Sciatic nerve (tissue), 2 donors: ENCODE results near the gene NR6A1. TPM values are rescaled to one million over a fixed set of nuclear protein-coding genes. Genes with fewer than 3 reads are reported as not detected.

ENCODE experiments used
- ATAC-seq: fragments of 200-7000 bp; cut with Tn5 transposase; one replicate; pipeline ENCODE4 v1.9.1; 2020; ENCODE audit warnings: mild to moderate bottlenecking, moderate library complexity
- DNase-seq: peaks from one replicate; pipeline ENCODE4 v3.0.0-alpha.2; 2020; ENCODE audit warnings: low spot score
- intact Hi-C: fragments of 100-400 bp; cut with DNase I; formaldehyde crosslinking; loops from one replicate; pipeline ENCODE4 v1.14.2; 2022
- total RNA-seq: library from RNA; stranded (reverse); fragmentation: NEBNext Ultra II Directional; extraction: Animal tissue kit (Norgen Biotek cat#: 25700); gene quantifications from one replicate; pipeline ENCODE4 v1.2.1, GENCODE V29; 2021
- donor health status: DM: no; HTN: no; CAD: no.
- donor health status: DM: no; HTN: no; CAD: no.

Gene NR6A1
- total RNA-seq, 1 donor from 2014 or later: 3.3 TPM

GRCh38 chr9:124535846-124536245 is 235.3 kb downstream of the NR6A1 start:
- no peak for ATAC-seq
- no peak for DNase-seq
- intact Hi-C loops: loop anchor here (10.0 kb wide), 1 partner anchor 111 kb away; no protein-coding TSS in a partner anchor

GRCh38 chr9:124532897-124533296 is 238.2 kb downstream of the NR6A1 start:
- DNase-seq: no peak
- intact Hi-C loops: loop anchor here (10.0 kb wide), 1 partner anchor 108 kb away; no protein-coding TSS in a partner anchor
- no peak for ATAC-seq

GRCh38 chr9:124531115-124531514 is 240.0 kb downstream of the NR6A1 start:
- ATAC-seq (no peak), DNase-seq (no peak)
- intact Hi-C loops: loop anchor here (10.0 kb wide), 1 partner anchor 106 kb away; no protein-coding TSS in a partner anchor

- ATAC-seq (peak; percentile 32), DNase-seq (no peak)
- intact Hi-C loops: loop anchor here (10.0 kb wide), 1 partner anchor 105 kb away; no protein-coding TSS in a partner anchor
Measured at GRCh38 chr9:124530246-124530645, 240.9 kb downstream of the NR6A1 start.

- DNase-seq (no peak), ATAC-seq (no peak)
- intact Hi-C loops: no loop called here
Measured at GRCh38 chr9:124527781-124528180, 243.3 kb downstream of the NR6A1 start.

- no peak for ATAC-seq
- intact Hi-C loops: no loop called here
- no peak for DNase-seq
Measured at GRCh38 chr9:124526174-124526573, 244.9 kb downstream of the NR6A1 start.

GRCh38 chr9:124522121-124523098 is 248.7 kb downstream of the NR6A1 start:
- intact Hi-C loops: no loop called here
- DNase-seq (no peak), ATAC-seq (no peak)

GRCh38 chr9:124521142-124521541 is 250.0 kb downstream of the NR6A1 start:
- ATAC-seq: no peak
- intact Hi-C loops: no loop called here
- no peak for DNase-seq

GRCh38 chr9:124520206-124520596 is 250.9 kb downstream of the NR6A1 start:
- intact Hi-C loops: no loop called here
- DNase-seq (no peak), ATAC-seq (peak; percentile 57)

GRCh38 chr9:124518116-124518515 is 253.0 kb downstream of the NR6A1 start:
- ATAC-seq: no peak

GRCh38 chr9:124517600-124517999 is 253.5 kb downstream of the NR6A1 start:
- ATAC-seq: no peak
- intact Hi-C loops: no loop called here

More at GRCh38 chr9:124518116-124518515, 253.0 kb downstream of the NR6A1 start:
- intact Hi-C loops: no loop called here
- no peak for DNase-seq

GRCh38 chr9:124514874-124515273 is 256.2 kb downstream of the NR6A1 start:
- intact Hi-C loops: no loop called here
- DNase-seq (no peak), ATAC-seq (no peak)

More at GRCh38 chr9:124517600-124517999, 253.5 kb downstream of the NR6A1 start:
- no peak for DNase-seq

GRCh38 chr9:124514125-124514524 is 257.0 kb downstream of the NR6A1 start:
- DNase-seq (no peak), ATAC-seq (no peak)
- intact Hi-C loops: no loop called here

- DNase-seq (no peak), ATAC-seq (no peak)
- intact Hi-C loops: no loop called here
Measured at GRCh38 chr9:124513376-124513994, 257.6 kb downstream of the NR6A1 start.

GRCh38 chr9:124512806-124513204 is 258.3 kb downstream of the NR6A1 start:
- ATAC-seq: peak; percentile 22
- no peak for DNase-seq
- intact Hi-C loops: no loop called here

- ATAC-seq: no peak
- DNase-seq: no peak
- intact Hi-C loops: no loop called here
Measured at GRCh38 chr9:124511891-124512805, 259.0 kb downstream of the NR6A1 start.

GRCh38 chr9:124511426-124511840 is 259.7 kb downstream of the NR6A1 start:
- no peak for DNase-seq
- peak; percentile 41 for ATAC-seq
- intact Hi-C loops: no loop called here

- no peak for ATAC-seq
- intact Hi-C loops: no loop called here
- DNase-seq: no peak
Measured at GRCh38 chr9:124510650-124511425, 260.3 kb downstream of the NR6A1 start.
